ENCODE data around the gene TTC23.
"Not testable (repeated sequence)": the region's sequence is repeated elsewhere in the genome, so short reads cannot be mapped to it uniquely, and the experiment has no call there.

Gene TTC23

GRCh38 chr15:99213187-99213811, 36.1 kb downstream of the TTC23 start:
- Histone ChIP-seq H3K36me3 (ENCODE audit: control insufficient read depth, insufficient read depth, low read length) (no peaks in the 10 kb centered on the region), H3K4me1 (ENCODE audit: control insufficient read depth, insufficient read depth, low read length) (no peaks in the 10 kb centered on the region), H3K27me3 (ENCODE audit: control insufficient read depth, insufficient read depth, low read length) (no peaks in the 10 kb centered on the region), H3K4me3 (ENCODE audit: low read depth, low read length) (no peak overlapping the region), H3K9ac (ENCODE audit: low read depth, low read length) (no peak overlapping the region), H3K9me3 (ENCODE audit: control insufficient read depth, insufficient read depth, low read length) (no peaks in the 10 kb centered on the region)

GRCh38 chr15:99212406-99212805, 37.0 kb downstream of the TTC23 start:
- Histone ChIP-seq H3K4me3 (ENCODE audit: low read depth, low read length) (no peak overlapping the region), H3K9me3 (ENCODE audit: control insufficient read depth, insufficient read depth, low read length) (no peaks in the 10 kb centered on the region), H3K27me3 (ENCODE audit: control insufficient read depth, insufficient read depth, low read length) (no peaks in the 10 kb centered on the region), H3K9ac (ENCODE audit: low read depth, low read length) (no peak overlapping the region), H3K4me1 (ENCODE audit: control insufficient read depth, insufficient read depth, low read length) (no peaks in the 10 kb centered on the region), H3K36me3 (ENCODE audit: control insufficient read depth, insufficient read depth, low read length) (no peaks in the 10 kb centered on the region)

GRCh38 chr15:99211926-99212325, 37.5 kb downstream of the TTC23 start:
- Histone ChIP-seq H3K9me3 (ENCODE audit: control insufficient read depth, insufficient read depth, low read length) (no peaks in the 10 kb centered on the region), H3K4me1 (ENCODE audit: control insufficient read depth, insufficient read depth, low read length) (no peaks in the 10 kb centered on the region), H3K27me3 (ENCODE audit: control insufficient read depth, insufficient read depth, low read length) (no peaks in the 10 kb centered on the region), H3K4me3 (ENCODE audit: low read depth, low read length) (no peak overlapping the region), H3K36me3 (ENCODE audit: control insufficient read depth, insufficient read depth, low read length) (no peaks in the 10 kb centered on the region), H3K9ac (ENCODE audit: low read depth, low read length) (no peak overlapping the region)

- H3K9me3 ChIP-seq (ENCODE audit: control insufficient read depth, insufficient read depth, low read length), result no peaks in the 10 kb centered on the region
- no peak overlapping the region for H3K4me3 ChIP-seq (ENCODE audit: low read depth, low read length)
- H3K9ac ChIP-seq (ENCODE audit: low read depth, low read length), result no peak overlapping the region
- no peaks in the 10 kb centered on the region for H3K27me3 ChIP-seq (ENCODE audit: control insufficient read depth, insufficient read depth, low read length)
- no peaks in the 10 kb centered on the region for H3K4me1 ChIP-seq (ENCODE audit: control insufficient read depth, insufficient read depth, low read length)
- H3K36me3 ChIP-seq (ENCODE audit: control insufficient read depth, insufficient read depth, low read length), result no peaks in the 10 kb centered on the region
Observed at GRCh38 chr15:99210334-99210733, 39.0 kb downstream of the TTC23 start.

GRCh38 chr15:99209326-99209725, 40.1 kb downstream of the TTC23 start:
- Histone ChIP-seq H3K36me3 (ENCODE audit: control insufficient read depth, insufficient read depth, low read length) (no peaks in the 10 kb centered on the region), H3K4me1 (ENCODE audit: control insufficient read depth, insufficient read depth, low read length) (no peaks in the 10 kb centered on the region), H3K27me3 (ENCODE audit: control insufficient read depth, insufficient read depth, low read length) (no peaks in the 10 kb centered on the region), H3K9ac (ENCODE audit: low read depth, low read length) (no peak overlapping the region), H3K4me3 (ENCODE audit: low read depth, low read length) (no peak overlapping the region), H3K9me3 (ENCODE audit: control insufficient read depth, insufficient read depth, low read length) (no peaks in the 10 kb centered on the region)

GRCh38 chr15:99207672-99208071, 41.7 kb downstream of the TTC23 start:
- no peaks in the 10 kb centered on the region for H3K36me3 ChIP-seq (ENCODE audit: control insufficient read depth, insufficient read depth, low read length)
- no peaks in the 10 kb centered on the region for H3K27me3 ChIP-seq (ENCODE audit: control insufficient read depth, insufficient read depth, low read length)
- H3K9me3 ChIP-seq (ENCODE audit: control insufficient read depth, insufficient read depth, low read length), result no peaks in the 10 kb centered on the region
- no peak overlapping the region for H3K4me3 ChIP-seq (ENCODE audit: low read depth, low read length)
- no peaks in the 10 kb centered on the region for H3K4me1 ChIP-seq (ENCODE audit: control insufficient read depth, insufficient read depth, low read length)
- no peak overlapping the region for H3K9ac ChIP-seq (ENCODE audit: low read depth, low read length)

- Histone ChIP-seq H3K4me1 (ENCODE audit: control insufficient read depth, insufficient read depth, low read length) (no peaks in the 10 kb centered on the region), H3K27me3 (ENCODE audit: control insufficient read depth, insufficient read depth, low read length) (no peaks in the 10 kb centered on the region), H3K9me3 (ENCODE audit: control insufficient read depth, insufficient read depth, low read length) (no peaks in the 10 kb centered on the region), H3K9ac (ENCODE audit: low read depth, low read length) (no peak overlapping the region), H3K36me3 (ENCODE audit: control insufficient read depth, insufficient read depth, low read length) (no peaks in the 10 kb centered on the region), H3K4me3 (ENCODE audit: low read depth, low read length) (no peak overlapping the region)
Observed at GRCh38 chr15:99202176-99202552, 47.2 kb downstream of the TTC23 start.

GRCh38 chr15:99201408-99202175, 47.8 kb downstream of the TTC23 start:
- Histone ChIP-seq H3K36me3 (ENCODE audit: control insufficient read depth, insufficient read depth, low read length) (peaks cover 1% of the 10 kb centered on the region), H3K4me1 (ENCODE audit: control insufficient read depth, insufficient read depth, low read length) (no peaks in the 10 kb centered on the region), H3K9me3 (ENCODE audit: control insufficient read depth, insufficient read depth, low read length) (no peaks in the 10 kb centered on the region), H3K9ac (ENCODE audit: low read depth, low read length) (no peak overlapping the region), H3K27me3 (ENCODE audit: control insufficient read depth, insufficient read depth, low read length) (no peaks in the 10 kb centered on the region), H3K4me3 (ENCODE audit: low read depth, low read length) (no peak overlapping the region)

GRCh38 chr15:99197856-99198255, 51.5 kb downstream of the TTC23 start:
- Histone ChIP-seq H3K36me3 (ENCODE audit: control insufficient read depth, insufficient read depth, low read length) (peaks cover 5% of the 10 kb centered on the region), H3K4me3 (ENCODE audit: low read depth, low read length) (no peak overlapping the region), H3K9me3 (ENCODE audit: control insufficient read depth, insufficient read depth, low read length) (no peaks in the 10 kb centered on the region), H3K27me3 (ENCODE audit: control insufficient read depth, insufficient read depth, low read length) (no peaks in the 10 kb centered on the region), H3K9ac (ENCODE audit: low read depth, low read length) (no peak overlapping the region), H3K4me1 (ENCODE audit: control insufficient read depth, insufficient read depth, low read length) (no peaks in the 10 kb centered on the region)

GRCh38 chr15:99192181-99192580, 57.2 kb downstream of the TTC23 start:
- not testable (repeated sequence) for H3K4me1 ChIP-seq (ENCODE audit: control insufficient read depth, insufficient read depth, low read length); H3K9ac ChIP-seq (ENCODE audit: low read depth, low read length); H3K27me3 ChIP-seq (ENCODE audit: control insufficient read depth, insufficient read depth, low read length); H3K36me3 ChIP-seq (ENCODE audit: control insufficient read depth, insufficient read depth, low read length); H3K9me3 ChIP-seq (ENCODE audit: control insufficient read depth, insufficient read depth, low read length); H3K4me3 ChIP-seq (ENCODE audit: low read depth, low read length)

GRCh38 chr15:99187936-99188335, 61.4 kb downstream of the TTC23 start:
- H3K9me3 ChIP-seq (ENCODE audit: control insufficient read depth, insufficient read depth, low read length), result peaks cover 3% of the 10 kb centered on the region
- H3K36me3 ChIP-seq (ENCODE audit: control insufficient read depth, insufficient read depth, low read length), result peaks cover 3% of the 10 kb centered on the region
- H3K4me1 ChIP-seq (ENCODE audit: control insufficient read depth, insufficient read depth, low read length), result no peaks in the 10 kb centered on the region
- H3K9ac ChIP-seq (ENCODE audit: low read depth, low read length), result no peak overlapping the region
- no peaks in the 10 kb centered on the region for H3K27me3 ChIP-seq (ENCODE audit: control insufficient read depth, insufficient read depth, low read length)
- H3K4me3 ChIP-seq (ENCODE audit: low read depth, low read length), result no peak overlapping the region

GRCh38 chr15:99185414-99186130, 63.8 kb downstream of the TTC23 start:
- Histone ChIP-seq H3K4me3 (ENCODE audit: low read depth, low read length) (no peak overlapping the region), H3K4me1 (ENCODE audit: control insufficient read depth, insufficient read depth, low read length) (peaks cover 2% of the 10 kb centered on the region), H3K9ac (ENCODE audit: low read depth, low read length) (no peak overlapping the region), H3K36me3 (ENCODE audit: control insufficient read depth, insufficient read depth, low read length) (no peaks in the 10 kb centered on the region), H3K9me3 (ENCODE audit: control insufficient read depth, insufficient read depth, low read length) (no peaks in the 10 kb centered on the region), H3K27me3 (ENCODE audit: control insufficient read depth, insufficient read depth, low read length) (no peaks in the 10 kb centered on the region)

All from iPS-15b (cell line).